Vagina (tissue), 2 donors: ENCODE measurements around the gene FDXACB1. TPM values are rescaled to one million over a fixed set of nuclear protein-coding genes. Genes with fewer than 3 reads are reported as not detected.

Experiments used
- DNase-seq, 2 donors: peaks; one replicate each; pipeline ENCODE4 v3.0.0-alpha.2; 2017; ENCODE audit errors: extremely low spot score in 2 of 2
- H3K27ac ChIP-seq: fragments of 200-600 bp; sonication (generic); one replicate; pipeline ENCODE4 v1.5.1; 2019
- H3K27me3 ChIP-seq: fragments of 200-600 bp; sonication (generic); one replicate; pipeline ENCODE4 v1.5.1; 2019
- H3K36me3 ChIP-seq, 2 donors: fragments of 200-600 bp; sonication (generic); one replicate each; pipeline ENCODE4 v1.5.1; 2017 to 2019
- H3K4me1 ChIP-seq: fragments of 200-600 bp; sonication (generic); one replicate; pipeline ENCODE4 v1.5.1; 2019
- H3K4me3 ChIP-seq, 2 donors: fragments of 200-600 bp; sonication (generic); 1 replicate in 1 of 2; 2 replicates in 1 of 2; pipeline ENCODE4 v1.5.1; 2016 to 2019
- H3K9me3 ChIP-seq: fragments of 200-600 bp; sonication (generic); one replicate; pipeline ENCODE4 v1.5.1; 2019
- POLR2A ChIP-seq, 2 donors: fragments of 450-650 bp; IDR thresholded peaks; one replicate each; pipeline ENCODE4 v1.6.1; 2017; ENCODE audit warnings: antibody characterized with exemption in 2 of 2, mild to moderate bottlenecking in 2 of 2, moderate library complexity in 2 of 2
- POLR2AphosphoS5 ChIP-seq, 2 donors: sonication (generic); formaldehyde crosslinking; IDR thresholded peaks; one replicate each; pipeline ENCODE4 v1.9.0; 2017; ENCODE audit warnings: antibody characterized with exemption in 2 of 2, mild to moderate bottlenecking in 2 of 2, low read depth in 1 of 2; ENCODE audit not compliant: insufficient read depth in 1 of 2
- intact Hi-C: fragments of 100-400 bp; cut with DNase I; formaldehyde crosslinking; loops from one replicate; pipeline ENCODE4 v1.15.1; 2023
- small RNA-seq: library from RNA; depleted of rRNA; stranded (forward); fragments of <200 nt; gene quantifications from one replicate; pipeline ENCODE3, GENCODE V24; 2016
- total RNA-seq: library from RNA; depleted of rRNA; stranded (reverse); fragments of >200 nt; gene quantifications from one replicate; pipeline ENCODE4 v1.2.3, GENCODE V29; 2016
- TF ChIP-seq, protein P1 (sequence below), 3 experiments: fragments of 450-650 bp in 2 of 3; fragments of 200-600 bp in 1 of 3; sonication (generic) in 1 of 3; IDR thresholded peaks; one replicate each; pipeline ENCODE4 v1.5.1; 2017 to 2019; ENCODE audit warnings: antibody characterized with exemption in 3 of 3, mild to moderate bottlenecking in 2 of 3, moderate library complexity in 2 of 3

Gene FDXACB1
- total RNA-seq, 1 donor from 2014 or later: not detected

DNA sequence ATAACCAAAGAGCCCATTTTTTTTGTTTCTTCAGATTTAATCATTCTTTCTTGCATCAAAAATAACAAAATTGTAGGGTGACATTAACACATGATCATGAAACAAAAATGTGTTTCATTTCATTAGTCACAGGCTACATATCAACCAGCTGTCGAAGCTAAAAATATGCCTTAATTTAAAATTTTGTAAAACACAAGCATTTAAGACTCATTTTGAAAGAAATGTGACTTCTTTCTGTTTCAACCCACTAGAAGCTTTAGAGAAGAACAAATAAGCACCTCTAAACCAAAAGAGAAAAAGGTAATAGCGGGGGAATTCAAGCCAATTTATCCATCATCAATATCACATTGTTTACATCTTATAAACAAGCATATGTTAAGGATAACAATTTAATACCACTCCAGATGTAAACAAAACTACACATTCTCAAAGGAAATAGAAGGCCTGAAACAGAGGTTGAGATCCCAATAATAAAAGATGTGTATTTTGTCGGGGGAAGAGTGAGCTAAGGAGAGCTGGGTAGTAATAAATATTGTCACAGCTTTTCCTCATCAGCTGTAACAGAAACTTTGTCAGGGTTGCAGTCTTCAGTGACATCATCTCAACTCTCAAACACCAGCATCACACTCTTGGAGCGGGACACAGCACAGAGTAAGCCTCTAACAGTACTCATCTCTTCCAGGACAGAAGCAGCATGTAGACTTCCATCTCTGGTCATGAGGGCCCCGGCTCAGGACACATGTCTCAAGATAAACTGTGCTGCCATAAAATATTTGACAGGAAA is 49.6 kb downstream of the FDXACB1 start:
- intact Hi-C loops: no loop called here
- no peaks in the 10 kb centered on the region for H3K9me3 ChIP-seq

DNA sequence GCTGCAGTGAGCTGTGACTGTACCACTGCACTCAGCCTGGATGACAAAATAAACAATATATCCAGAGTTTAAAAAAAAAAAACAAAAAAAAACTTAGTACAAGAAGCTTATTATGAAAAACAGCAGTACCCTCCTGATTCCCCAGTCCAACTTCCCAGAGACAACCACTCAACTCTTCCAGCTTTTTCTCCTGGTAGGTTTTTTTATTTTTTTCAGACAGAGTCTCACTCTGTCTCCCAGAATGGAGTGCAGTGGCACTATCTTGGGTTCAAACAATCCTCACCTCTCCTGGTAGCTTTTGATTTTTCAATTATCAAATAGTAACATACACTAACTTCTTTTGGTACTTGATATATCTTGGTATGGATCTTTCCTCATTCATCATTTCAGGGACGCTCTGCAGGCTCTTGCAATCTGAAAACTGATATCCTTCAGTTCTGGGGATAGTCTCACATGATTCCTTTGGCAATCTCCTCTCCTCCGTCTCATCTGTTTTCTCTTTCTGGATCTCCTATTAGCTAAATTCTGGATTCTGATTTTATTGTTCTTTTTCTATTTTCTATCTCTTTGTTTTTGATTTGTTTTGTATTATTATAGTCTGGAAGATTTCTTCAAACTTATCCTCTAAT is 52.5 kb downstream of the FDXACB1 start:
- intact Hi-C loops: no loop called here
- no peaks in the 10 kb centered on the region for H3K4me1 ChIP-seq
- no peak for TF ChIP-seq POLR2AphosphoS5 (IDR thresholded peaks at IDR 0.05; ENCODE audit: insufficient read depth in 1 of 2, low read depth in 1 of 2)
- TF ChIP-seq, protein P1, sequence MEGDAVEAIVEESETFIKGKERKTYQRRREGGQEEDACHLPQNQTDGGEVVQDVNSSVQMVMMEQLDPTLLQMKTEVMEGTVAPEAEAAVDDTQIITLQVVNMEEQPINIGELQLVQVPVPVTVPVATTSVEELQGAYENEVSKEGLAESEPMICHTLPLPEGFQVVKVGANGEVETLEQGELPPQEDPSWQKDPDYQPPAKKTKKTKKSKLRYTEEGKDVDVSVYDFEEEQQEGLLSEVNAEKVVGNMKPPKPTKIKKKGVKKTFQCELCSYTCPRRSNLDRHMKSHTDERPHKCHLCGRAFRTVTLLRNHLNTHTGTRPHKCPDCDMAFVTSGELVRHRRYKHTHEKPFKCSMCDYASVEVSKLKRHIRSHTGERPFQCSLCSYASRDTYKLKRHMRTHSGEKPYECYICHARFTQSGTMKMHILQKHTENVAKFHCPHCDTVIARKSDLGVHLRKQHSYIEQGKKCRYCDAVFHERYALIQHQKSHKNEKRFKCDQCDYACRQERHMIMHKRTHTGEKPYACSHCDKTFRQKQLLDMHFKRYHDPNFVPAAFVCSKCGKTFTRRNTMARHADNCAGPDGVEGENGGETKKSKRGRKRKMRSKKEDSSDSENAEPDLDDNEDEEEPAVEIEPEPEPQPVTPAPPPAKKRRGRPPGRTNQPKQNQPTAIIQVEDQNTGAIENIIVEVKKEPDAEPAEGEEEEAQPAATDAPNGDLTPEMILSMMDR (IDR thresholded peaks at IDR 0.05): no peak
- no peak for TF ChIP-seq POLR2A (IDR thresholded peaks at IDR 0.05)
- no peak overlapping the region for H3K4me3 ChIP-seq
- no peak for DNase-seq
- H3K9me3 ChIP-seq: no peaks in the 10 kb centered on the region
- peaks cover 0 to 6% of the 10 kb centered on the region in 2 donors for H3K36me3 ChIP-seq
- H3K27me3 ChIP-seq: no peaks in the 10 kb centered on the region
- H3K27ac ChIP-seq: no peak overlapping the region

More for the DNA sequence above, 49.6 kb downstream of the FDXACB1 start:
- no peak for DNase-seq
- Histone ChIP-seq H3K4me1 (no peaks in the 10 kb centered on the region), H3K36me3 (peaks cover 0 to 11% of the 10 kb centered on the region in 2 donors), H3K27me3 (no peaks in the 10 kb centered on the region), H3K4me3 (no peak overlapping the region), H3K27ac (no peak overlapping the region)
- TF ChIP-seq, protein P1 (IDR thresholded peaks at IDR 0.05): no peak
- no peak for TF ChIP-seq POLR2AphosphoS5 (IDR thresholded peaks at IDR 0.05; ENCODE audit: insufficient read depth in 1 of 2, low read depth in 1 of 2)

Small RNA genes within 50 kb of the gene (small RNA-seq; reads per million reads assigned to genes)
- gene C11orf52: not detected
- not detected for gene GNG5P3
- not detected for gene RNA5SP351
- gene RPL37AP8: not detected

Other genes starting within 250 kb of the FDXACB1 start
- 35.6 TPM for gene PPP2R1B, start 112.8 kb downstream of the FDXACB1 start, total RNA-seq
- gene ALG9, start 7.6 kb downstream of the FDXACB1 start, total RNA-seq: 31.7 TPM
- gene CFAP68, start 376 bp upstream of the FDXACB1 start, total RNA-seq: 22.6 TPM
- 161 TPM for gene CRYAB, start 32.6 kb upstream of the FDXACB1 start, total RNA-seq
- not detected for gene HSPB2, start 33.6 kb upstream of the FDXACB1 start, total RNA-seq
- gene C11orf52, start 39.7 kb upstream of the FDXACB1 start, total RNA-seq: 1.5 TPM
- gene DIXDC1, start 58.2 kb upstream of the FDXACB1 start, total RNA-seq: 36.8 TPM
- gene DLAT, start 146.2 kb upstream of the FDXACB1 start, total RNA-seq: 19.4 TPM
- 1.5 TPM for gene PIH1D2, start 194.9 kb upstream of the FDXACB1 start, total RNA-seq
- 11.8 TPM for gene NKAPD1, start 195.1 kb upstream of the FDXACB1 start, total RNA-seq
- gene TIMM8B, start 207.6 kb upstream of the FDXACB1 start, total RNA-seq: 43.0 TPM
- gene SDHD, start 207.7 kb upstream of the FDXACB1 start, total RNA-seq: 121 TPM